HCT116 (cell line): ENCODE results near the gene CAV1. TPM values are rescaled to one million over a fixed set of nuclear protein-coding genes. Genes with fewer than 3 reads are reported as not detected.

Experiments
- ATAC-seq: fragments of 200-7000 bp; cut with Tn5 transposase; 2 replicates; pipeline ENCODE4 v1.9.1; 2020; ENCODE audit warnings: mild to moderate bottlenecking, moderate library complexity
- BruUV-seq: library from RNA; stranded (reverse); fragments of 400-500 nt; replicated peaks from 2 replicates; lab custom pipeline; 2021; lab: Mats Ljungman, UMichigan
- CTCF ChIA-PET: fragments of 300-600 bp; sonication (Branson Sonifier 250); formaldehyde crosslinking; loops from one replicate; lab custom pipeline; 2021; ENCODE audit warnings: antibody characterized with exemption; lab: Charles Lee
- POLR2A ChIA-PET: fragments of 300-600, 350-600 bp; sonication (Branson Sonifier 250); formaldehyde crosslinking; loops from one replicate; lab custom pipeline; 2021; ENCODE audit warnings: antibody characterized with exemption; lab: Charles Lee
- RAD21 ChIA-PET, 2 experiments: fragments of 300-600 bp; sonication (Branson Sonifier 250); formaldehyde crosslinking; loops; one replicate each; lab custom pipeline; 2023; ENCODE audit warnings: low total read pairs in 2 of 2; ENCODE audit not compliant: uncharacterized antibody in 2 of 2, unreplicated experiment in 2 of 2, low non-redundant PET in 1 of 2; lab: Charles Lee
- DNase-seq: peaks from one replicate; pipeline ENCODE4 v3.0.0-alpha.2; 2010; ENCODE audit warnings: low read depth, low spot score
- H2AFZ ChIP-seq: fragments of 200-600 bp; shearing (Covaris generic), sonication (generic); 2 replicates; pipeline ENCODE4 v1.6.1; 2017; ENCODE audit warnings: low read depth, mixed run types, mixed read lengths, antibody characterized with exemption, low read length; ENCODE audit not compliant: poor library complexity, severe bottlenecking
- H3K27ac ChIP-seq: 2 replicates; pipeline ENCODE4 v1.5.1; 2012; ENCODE audit warnings: low read depth, low read length
- H3K27me3 ChIP-seq: fragments of 200-600 bp; sonication (generic); 2 replicates; pipeline ENCODE4 v1.6.1; 2016; ENCODE audit warnings: mixed run types, low read length, mixed read lengths; ENCODE audit not compliant: insufficient read depth
- H3K36me3 ChIP-seq, 2 experiments: fragments of 200-500 bp in 1 of 2; fragments of 200-600 bp in 1 of 2; sonication (Bioruptor generic) in 1 of 2; sonication (generic) in 1 of 2; 2 replicates each; pipeline versions ENCODE4 v1.5.1 to v1.6.1; 2014 to 2016; ENCODE audit warnings: low read length in 2 of 2, inconsistent platforms in 1 of 2, mixed read lengths in 1 of 2, mixed run types in 1 of 2; ENCODE audit not compliant: insufficient read depth in 2 of 2, control insufficient read depth in 1 of 2
- H3K4me1 ChIP-seq, 2 experiments: fragments of 200-600 bp in 1 of 2; sonication (generic) in 1 of 2; 2 replicates each; pipeline versions ENCODE4 v1.5.1 to v1.6.1; 2012 to 2017; ENCODE audit warnings: low read length in 2 of 2, inconsistent platforms in 1 of 2, mild to moderate bottlenecking in 1 of 2, mixed read lengths in 1 of 2, mixed run types in 1 of 2, moderate library complexity in 1 of 2; ENCODE audit not compliant: insufficient read depth in 2 of 2, control insufficient read depth in 1 of 2
- H3K4me2 ChIP-seq: fragments of 200-600 bp; sonication (generic); 2 replicates; pipeline ENCODE4 v1.6.1; 2017; ENCODE audit warnings: mixed run types, low read length, mixed read lengths
- H3K4me3 ChIP-seq, 2 experiments: fragments of 200-600 bp in 1 of 2; sonication (generic) in 1 of 2; replicated peaks in 1 of 2; 2 replicates each; pipeline ENCODE4 v1.5.1; 2011 to 2016; ENCODE audit warnings: low read length in 2 of 2, control low read depth in 1 of 2, low read depth in 1 of 2, mild to moderate bottlenecking in 1 of 2, mixed read lengths in 1 of 2, mixed run types in 1 of 2
- H3K79me2 ChIP-seq: fragments of 200-600 bp; sonication (generic); 2 replicates; pipeline ENCODE4 v1.6.1; 2017; ENCODE audit warnings: mild to moderate bottlenecking, mixed run types, low read length, moderate library complexity, mixed read lengths; ENCODE audit not compliant: insufficient read depth
- H3K9ac ChIP-seq: fragments of 200-600 bp; sonication (generic); 2 replicates; pipeline ENCODE4 v1.6.1; 2016; ENCODE audit warnings: low read length, mixed read lengths
- H3K9me2 ChIP-seq: fragments of 200-600 bp; sonication (generic), shearing (Covaris generic); 2 replicates; pipeline ENCODE4 v1.6.1; 2017; ENCODE audit warnings: mixed run types, mild to moderate bottlenecking, moderate library complexity; ENCODE audit not compliant: insufficient read depth
- H3K9me3 ChIP-seq, 2 experiments: fragments of 200-500 bp in 1 of 2; fragments of 200-600 bp in 1 of 2; sonication (Bioruptor generic) in 1 of 2; sonication (generic) in 1 of 2; 2 replicates each; pipeline ENCODE4 v1.6.1; 2014 to 2017; ENCODE audit warnings: low read length in 2 of 2, mixed read lengths in 2 of 2, inconsistent platforms in 1 of 2, low read depth in 1 of 2, mild to moderate bottlenecking in 1 of 2, mixed run types in 1 of 2, moderate library complexity in 1 of 2; ENCODE audit not compliant: control insufficient read depth in 1 of 2, insufficient read depth in 1 of 2
- H4K20me1 ChIP-seq: fragments of 200-600 bp; sonication (generic), shearing (Covaris generic); 2 replicates; pipeline ENCODE4 v1.6.1; 2017; ENCODE audit warnings: mixed run types, mild to moderate bottlenecking, moderate library complexity; ENCODE audit not compliant: insufficient read depth
- CBX3 ChIP-seq: IDR thresholded peaks from 2 replicates; pipeline ENCODE4 v1.6.1; 2012; ENCODE audit warnings: low read depth
- EZH2phosphoT487 ChIP-seq: fragments of 200-600 bp; IDR thresholded peaks from 2 replicates; pipeline ENCODE4 v1.6.1; 2018; ENCODE audit warnings: antibody characterized with exemption, borderline replicate concordance
- MAX ChIP-seq: IDR thresholded peaks from 2 replicates; pipeline ENCODE4 v1.6.1; 2012
- POLR2A ChIP-seq: IDR thresholded peaks from 2 replicates; pipeline ENCODE4 v1.7.0; 2011; ENCODE audit warnings: borderline replicate concordance; ENCODE audit not compliant: insufficient read depth, insufficient read length; ENCODE audit errors: extremely low read depth
- RAD21 ChIP-seq: IDR thresholded peaks from 2 replicates; pipeline ENCODE4 v1.6.1; 2012; ENCODE audit warnings: low read depth, mild to moderate bottlenecking
- REST ChIP-seq: IDR thresholded peaks from 2 replicates; pipeline ENCODE4 v1.6.1; 2012; ENCODE audit warnings: low read depth
- SP1 ChIP-seq: IDR thresholded peaks from 2 replicates; pipeline ENCODE4 v1.6.1; 2012; ENCODE audit warnings: low read depth
- SRF ChIP-seq: IDR thresholded peaks from 2 replicates; pipeline ENCODE4 v1.6.1; 2012; ENCODE audit warnings: low read depth
- YY1 ChIP-seq: IDR thresholded peaks from 2 replicates; pipeline ENCODE4 v1.6.1; 2011; ENCODE audit warnings: low read length, low read depth, moderate library complexity, mild to moderate bottlenecking; ENCODE audit not compliant: insufficient replicate concordance; ENCODE audit errors: extremely low read depth
- ZBTB33 ChIP-seq: IDR thresholded peaks from 2 replicates; pipeline ENCODE4 v1.6.1; 2011; ENCODE audit warnings: mild to moderate bottlenecking, low read length, moderate library complexity; ENCODE audit not compliant: insufficient replicate concordance; ENCODE audit errors: extremely low read depth
- ZNF274 ChIP-seq: fragments of 200-500 bp; sonication (Bioruptor generic); IDR thresholded peaks from 2 replicates; pipeline ENCODE4 v1.6.1; 2014; ENCODE audit warnings: mild to moderate bottlenecking, low read depth, low read length, inconsistent platforms
- intact Hi-C: fragments of 100-400 bp; cut with micrococcal nuclease; formaldehyde crosslinking; loops from 2 replicates; pipeline ENCODE4 v1.10.0; 2022
- total RNA-seq: library from RNA; stranded (reverse); gene quantifications from one replicate; pipeline ENCODE4 v1.2.1, GENCODE V29; 2021; ENCODE audit not compliant: unreplicated experiment

The CAV1 gene
- total RNA-seq, 1 experiment from 2014 or later: 298 TPM

- TF ChIP-seq REST (no peak), ZBTB33 (no peak), CBX3 (no peak)
These were observed 18.8 kb downstream of the CAV1 start (continued) for GRCh38 chr7:116543664-116544063.

- no peak overlapping the region for H3K9ac ChIP-seq
- H3K4me3 ChIP-seq: no peak overlapping the region
- CTCF ChIA-PET: no interaction called here
- H3K4me2 ChIP-seq: no peak overlapping the region
- no TSS peak for BruUV-seq
- H3K27ac ChIP-seq: no peak overlapping the region
- ATAC-seq (no peak), DNase-seq (no peak)
- peaks cover 11% of the 10 kb centered on the region; the same call in 1 of the 2 replicates for H4K20me1 ChIP-seq
- H3K27me3 ChIP-seq: no peaks in the 10 kb centered on the region
- no peak overlapping the region for H2AFZ ChIP-seq
- intact Hi-C loops: no loop called here
- peaks cover 98% of the 10 kb centered on the region for H3K79me2 ChIP-seq
- no peaks in the 10 kb centered on the region for H3K9me2 ChIP-seq
- RAD21 ChIA-PET: no interaction called here
- no peaks in the 10 kb centered on the region for H3K9me3 ChIP-seq
- TF ChIP-seq SP1 (no peak), RAD21 (no peak), SRF (no peak), ZNF274 (no peak), ZBTB33 (no peak), MAX (no peak), REST (no peak), YY1 (no peak), POLR2A (no peak), EZH2phosphoT487 (no peak)
- POLR2A ChIA-PET: no interaction called here
- H3K36me3 ChIP-seq: peaks cover 9 to 86% of the 10 kb centered on the region in 2 experiments; a peak in 3 of 4 replicates
- H3K4me1 ChIP-seq: peaks cover 0 to 13% of the 10 kb centered on the region in 2 experiments; a peak in 1 of 4 replicates
These were observed 19.7 kb downstream of the CAV1 start for GRCh38 chr7:116544487-116544886.
